Gastrocnemius medialis (tissue), 4 donors: Measurements from ENCODE around the gene IMPDH1.

Experiments used
- CTCF ChIP-seq, 5 experiments: fragments of 450-650 bp in 3 of 5; fragments of 200-600 bp in 2 of 5; sonication (generic) in 2 of 5; IDR thresholded peaks in 4 of 5; conservative IDR thresholded peaks in 1 of 5; 1 replicate in 4 of 5; 2 replicates in 1 of 5; pipeline ENCODE4 v1.5.1; 2016 to 2019; ENCODE audit warnings: antibody characterized with exemption in 5 of 5, mild to moderate bottlenecking in 3 of 5, moderate library complexity in 3 of 5
- POLR2A ChIP-seq, 2 donors: fragments of 450-650 bp; IDR thresholded peaks; one replicate each; pipeline ENCODE4 v1.6.1; 2017; ENCODE audit warnings: antibody characterized with exemption in 2 of 2, mild to moderate bottlenecking in 2 of 2, moderate library complexity in 2 of 2

GRCh38 chr7:128359939-128360338 is 49.8 kb downstream of the IMPDH1 start:
- no peak for TF ChIP-seq CTCF (IDR thresholded peaks at IDR 0.05 in 4 of 5, conservative IDR thresholded peaks at IDR 0.05 in 1 of 5)
- TF ChIP-seq POLR2A (IDR thresholded peaks at IDR 0.05): no peak
